Fibroblast of mammary gland (primary cell): ENCODE data around the gene CDH4.

Experiments
- DNase-seq: peaks from one replicate; pipeline ENCODE4 v3.0.0-alpha.2; 2010; ENCODE audit warnings: low read depth
- H3K4me3 ChIP-seq: 2 replicates; pipeline ENCODE4 v1.5.1; 2011; ENCODE audit warnings: low read depth, mild to moderate bottlenecking, low read length, moderate library complexity; ENCODE audit not compliant: control insufficient read depth
- TF ChIP-seq, protein P1 (sequence below): conservative IDR thresholded peaks from 2 replicates; pipeline ENCODE4 v1.5.1; 2011; ENCODE audit warnings: low read depth, low read length, inconsistent platforms; ENCODE audit not compliant: control insufficient read depth, insufficient read depth

The CDH4 gene

DNA sequence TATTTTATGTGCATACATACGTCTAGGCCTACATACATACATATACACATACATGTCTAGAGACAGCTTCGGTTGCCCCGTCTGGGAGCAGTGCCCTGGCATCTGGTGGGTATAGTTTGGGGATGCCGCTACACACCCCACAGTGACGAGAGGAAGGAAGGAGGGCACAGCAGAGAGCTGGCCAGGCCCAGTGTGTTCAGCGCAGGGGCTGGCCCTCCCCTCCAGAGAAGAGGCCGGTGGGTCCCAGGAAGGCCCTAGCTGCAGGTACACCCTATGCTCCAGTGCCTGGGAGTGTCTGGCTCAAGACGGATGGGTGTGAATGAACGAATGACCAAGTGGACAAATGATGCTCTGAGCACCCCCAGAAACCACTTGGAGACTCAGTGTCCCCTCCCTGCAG lies 284.6 kb downstream of the CDH4 start:
- TF ChIP-seq, protein P1, sequence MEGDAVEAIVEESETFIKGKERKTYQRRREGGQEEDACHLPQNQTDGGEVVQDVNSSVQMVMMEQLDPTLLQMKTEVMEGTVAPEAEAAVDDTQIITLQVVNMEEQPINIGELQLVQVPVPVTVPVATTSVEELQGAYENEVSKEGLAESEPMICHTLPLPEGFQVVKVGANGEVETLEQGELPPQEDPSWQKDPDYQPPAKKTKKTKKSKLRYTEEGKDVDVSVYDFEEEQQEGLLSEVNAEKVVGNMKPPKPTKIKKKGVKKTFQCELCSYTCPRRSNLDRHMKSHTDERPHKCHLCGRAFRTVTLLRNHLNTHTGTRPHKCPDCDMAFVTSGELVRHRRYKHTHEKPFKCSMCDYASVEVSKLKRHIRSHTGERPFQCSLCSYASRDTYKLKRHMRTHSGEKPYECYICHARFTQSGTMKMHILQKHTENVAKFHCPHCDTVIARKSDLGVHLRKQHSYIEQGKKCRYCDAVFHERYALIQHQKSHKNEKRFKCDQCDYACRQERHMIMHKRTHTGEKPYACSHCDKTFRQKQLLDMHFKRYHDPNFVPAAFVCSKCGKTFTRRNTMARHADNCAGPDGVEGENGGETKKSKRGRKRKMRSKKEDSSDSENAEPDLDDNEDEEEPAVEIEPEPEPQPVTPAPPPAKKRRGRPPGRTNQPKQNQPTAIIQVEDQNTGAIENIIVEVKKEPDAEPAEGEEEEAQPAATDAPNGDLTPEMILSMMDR: no peak
- no peak for DNase-seq
- H3K4me3 ChIP-seq: no peak overlapping the region

DNA sequence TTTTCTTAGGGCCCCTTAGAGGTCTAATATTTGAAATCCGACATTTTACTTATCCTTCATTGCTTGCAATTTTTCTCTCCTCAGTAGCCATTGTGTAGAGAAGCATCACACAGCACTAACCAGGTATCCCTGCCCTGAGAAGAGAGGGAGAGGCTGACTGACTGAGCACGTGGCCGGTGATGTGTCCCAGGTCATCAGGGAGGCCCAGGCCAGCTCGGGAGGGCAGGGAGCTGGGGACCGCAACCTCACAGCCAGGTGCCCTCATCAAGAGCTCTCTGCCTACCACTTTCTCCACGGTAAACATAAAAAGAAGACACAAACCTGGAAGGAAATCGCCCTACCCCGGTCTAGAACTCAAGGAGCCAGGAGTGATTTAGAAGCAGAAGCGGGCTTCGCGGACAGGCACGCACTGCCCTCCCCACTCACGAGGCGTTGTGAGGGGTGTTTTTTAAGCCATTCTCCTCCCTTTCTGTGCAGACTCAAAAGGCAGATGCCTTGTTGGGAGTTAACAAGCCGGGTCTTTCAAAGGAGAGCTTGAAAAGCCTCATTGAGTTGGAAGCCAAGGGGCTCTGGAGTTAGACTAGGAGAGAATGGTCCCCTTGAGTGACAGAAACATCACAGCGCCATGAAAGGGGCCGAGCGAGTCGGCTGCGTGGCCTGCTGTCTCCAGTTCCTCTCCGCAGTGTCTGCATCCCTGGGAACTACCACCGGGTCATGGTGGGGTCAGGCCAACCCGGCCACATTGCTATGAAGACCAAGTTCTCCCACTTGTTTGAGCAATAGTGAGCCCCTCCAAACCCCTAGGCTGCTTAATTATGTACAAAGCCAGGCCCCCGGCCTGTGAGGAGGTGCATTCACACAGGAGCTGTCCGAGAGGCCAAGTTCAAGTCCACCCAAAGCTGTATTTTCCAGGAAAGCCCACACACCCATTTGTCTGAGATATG lies 285.4 kb downstream of the CDH4 start:
- no peak for DNase-seq
- TF ChIP-seq, protein P1: no peak
- no peak overlapping the region for H3K4me3 ChIP-seq

DNA sequence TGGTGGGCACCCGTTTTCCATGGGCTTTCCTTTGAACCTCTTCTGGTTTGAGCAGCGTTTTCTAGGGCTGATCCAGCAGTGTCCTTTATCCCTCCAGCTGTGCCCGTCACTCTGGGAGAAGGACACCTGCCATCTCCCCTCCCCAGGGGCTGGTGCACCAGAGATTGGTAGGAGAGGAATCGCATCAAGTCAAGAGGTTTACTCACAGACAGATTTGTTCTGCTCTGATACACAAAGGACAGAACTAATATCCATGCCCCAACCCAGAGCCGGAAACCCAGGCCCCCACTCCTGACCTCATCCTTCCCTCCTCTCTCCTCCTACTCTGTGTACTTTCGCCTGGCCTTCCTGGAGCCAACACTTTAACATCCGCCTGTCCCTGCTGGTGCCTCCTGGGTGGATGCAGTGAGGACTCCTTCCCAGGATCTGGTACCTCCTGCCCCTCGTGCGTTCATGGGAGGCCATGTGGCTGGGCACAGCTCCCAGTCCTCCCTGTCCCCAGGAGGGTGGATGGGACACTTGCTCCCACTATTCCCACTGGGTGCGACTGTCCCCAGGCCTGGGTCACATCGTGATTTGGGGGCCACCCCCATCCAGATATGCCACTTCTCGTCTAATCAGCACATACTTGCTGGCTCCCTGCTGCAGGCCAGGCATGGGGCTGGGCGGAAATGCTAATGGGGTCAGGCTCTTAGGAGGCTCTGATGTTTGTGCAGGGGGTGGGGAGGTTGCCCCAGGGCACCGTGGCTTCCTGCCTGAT lies 286.3 kb downstream of the CDH4 start:
- H3K4me3 ChIP-seq: no peak overlapping the region
- no peak for DNase-seq
- TF ChIP-seq, protein P1: no peak

DNA sequence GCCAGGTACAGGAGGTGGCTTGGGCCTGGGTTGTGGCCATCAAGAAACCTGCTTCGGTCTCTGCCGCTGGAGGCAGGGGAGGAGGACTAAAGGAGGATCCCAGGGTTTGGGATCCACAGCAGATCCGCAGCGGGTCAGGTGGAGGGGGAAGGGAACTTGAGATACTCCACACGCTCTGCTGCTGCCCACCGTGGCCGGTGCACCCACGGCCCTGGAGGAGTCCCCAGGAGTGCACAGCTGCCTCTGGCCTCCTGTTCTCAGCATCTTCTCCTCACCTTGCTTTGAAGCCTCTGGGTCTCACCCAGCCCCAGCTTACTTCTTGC lies 286.8 kb downstream of the CDH4 start:
- H3K4me3 ChIP-seq: no peak overlapping the region
- TF ChIP-seq, protein P1: no peak
- no peak for DNase-seq

DNA sequence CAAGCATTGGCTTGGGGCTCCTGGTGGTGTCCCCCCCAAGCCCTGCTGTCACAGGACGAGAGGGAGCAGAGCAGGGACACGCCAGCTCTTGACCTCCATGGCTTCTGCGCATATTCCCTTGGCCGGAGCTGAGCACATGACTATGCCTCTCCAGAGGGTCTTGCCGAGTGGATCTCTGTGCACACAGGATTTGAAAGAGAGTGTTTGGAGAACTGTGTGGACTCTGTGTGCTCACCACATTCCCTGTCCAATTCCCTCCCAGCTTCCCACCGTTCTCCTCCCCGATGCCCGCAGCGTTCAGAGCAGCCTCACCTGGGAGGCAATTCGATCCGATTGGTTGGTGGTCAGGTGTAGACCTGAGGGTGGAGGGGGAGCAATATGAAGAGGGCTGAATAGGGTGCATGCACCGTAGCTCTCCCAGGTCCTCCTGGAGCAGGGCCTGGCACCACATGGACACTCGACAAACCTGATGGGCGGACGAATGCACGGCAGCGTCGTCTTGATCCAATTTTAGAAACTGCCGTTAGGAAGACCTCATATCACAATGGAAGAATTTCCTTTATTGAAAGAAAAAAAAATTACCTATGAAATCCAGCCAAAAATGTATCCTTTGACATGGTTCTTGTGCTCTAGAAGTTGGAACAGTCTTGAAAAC lies 287.8 kb downstream of the CDH4 start:
- DNase-seq: no peak
- TF ChIP-seq, protein P1: no peak
- no peak overlapping the region for H3K4me3 ChIP-seq

DNA sequence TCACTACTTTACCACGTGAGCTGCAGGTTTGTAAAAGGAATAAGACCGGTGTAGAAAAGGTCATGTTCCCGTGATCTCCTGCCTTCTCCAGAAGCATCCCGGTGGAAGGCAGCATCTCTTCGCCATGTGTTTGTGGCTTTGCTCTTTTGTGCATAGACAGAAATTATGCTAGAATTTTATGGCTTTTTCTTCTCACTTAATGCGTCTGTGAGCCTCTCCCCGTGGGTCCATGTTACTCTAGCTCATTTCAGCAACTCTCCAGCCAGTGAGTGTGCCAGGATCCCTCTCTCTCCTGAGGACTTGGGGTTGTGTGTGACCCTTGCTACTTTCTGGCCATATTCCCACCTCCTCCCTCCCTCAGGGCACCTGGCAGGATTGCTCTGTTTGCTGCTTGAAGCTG lies 289.5 kb downstream of the CDH4 start:
- H3K4me3 ChIP-seq: no peak overlapping the region
- no peak for DNase-seq
- TF ChIP-seq, protein P1: no peak
